Glutamatergic neuron (in vitro differentiated cells): ENCODE measurements around the gene LGALSL. TPM values are rescaled to one million over a fixed set of nuclear protein-coding genes. Genes with fewer than 3 reads are reported as not detected.
A peak's percentile ranks its signal among the peaks of the same experiment; 100 is the strongest.

Source experiments
- DNase-seq: peaks from one replicate; pipeline ENCODE4 v3.0.0; 2022
- H3K27ac Mint-ChIP-seq: one replicate; pipeline ENCODE4 v1.8.0; 2020; ENCODE audit warnings: mild to moderate bottlenecking, mixed read lengths, inconsistent platforms; ENCODE audit not compliant: unreplicated experiment
- H3K27me3 Mint-ChIP-seq: one replicate; pipeline ENCODE4 v1.8.0; 2020; ENCODE audit warnings: mild to moderate bottlenecking, moderate library complexity, mixed read lengths, inconsistent platforms; ENCODE audit not compliant: unreplicated experiment
- H3K36me3 Mint-ChIP-seq: one replicate; pipeline ENCODE4 v1.8.0; 2020; ENCODE audit warnings: mild to moderate bottlenecking, mixed read lengths, inconsistent platforms; ENCODE audit not compliant: unreplicated experiment
- H3K4me1 Mint-ChIP-seq: one replicate; pipeline ENCODE4 v1.8.0; 2020; ENCODE audit warnings: mild to moderate bottlenecking, low read depth, mixed read lengths, inconsistent platforms; ENCODE audit not compliant: unreplicated experiment
- H3K4me3 Mint-ChIP-seq: one replicate; pipeline ENCODE4 v1.8.0; 2020; ENCODE audit warnings: mild to moderate bottlenecking, mixed read lengths, inconsistent platforms; ENCODE audit not compliant: unreplicated experiment
- H3K9me3 Mint-ChIP-seq: one replicate; pipeline ENCODE4 v1.8.0; 2020; ENCODE audit warnings: mild to moderate bottlenecking, moderate library complexity, mixed read lengths, inconsistent platforms; ENCODE audit not compliant: unreplicated experiment
- long read RNA-seq: library from polyadenylated mRNA; unstranded; transcript quantifications from one replicate; pipeline ENCODE4 v2.0.0, GENCODE V29; 2020; ENCODE audit not compliant: unreplicated experiment
- total RNA-seq: library from RNA; stranded (reverse); fragmentation: NEBNext Ultra II Directional; extraction: Animal tissue kit (Norgen Biotek cat#: 25700); gene quantifications from one replicate; pipeline ENCODE4 v1.2.1, GENCODE V29; 2021; ENCODE audit not compliant: unreplicated experiment
- TF ChIP-seq, protein P1 (sequence below): fragments of 200-600 bp; sonication (generic); IDR thresholded peaks from one replicate; pipeline ENCODE4 v1.5.0; 2021; ENCODE audit not compliant: partially characterized antibody, unreplicated experiment

LGALSL gene
- total RNA-seq: 2.8 TPM
- long read RNA-seq, partial matches to known transcripts: 0 of 1 reads
- long read RNA-seq, other reads (novel, unspliced or antisense): 0 of 1 reads

DNA sequence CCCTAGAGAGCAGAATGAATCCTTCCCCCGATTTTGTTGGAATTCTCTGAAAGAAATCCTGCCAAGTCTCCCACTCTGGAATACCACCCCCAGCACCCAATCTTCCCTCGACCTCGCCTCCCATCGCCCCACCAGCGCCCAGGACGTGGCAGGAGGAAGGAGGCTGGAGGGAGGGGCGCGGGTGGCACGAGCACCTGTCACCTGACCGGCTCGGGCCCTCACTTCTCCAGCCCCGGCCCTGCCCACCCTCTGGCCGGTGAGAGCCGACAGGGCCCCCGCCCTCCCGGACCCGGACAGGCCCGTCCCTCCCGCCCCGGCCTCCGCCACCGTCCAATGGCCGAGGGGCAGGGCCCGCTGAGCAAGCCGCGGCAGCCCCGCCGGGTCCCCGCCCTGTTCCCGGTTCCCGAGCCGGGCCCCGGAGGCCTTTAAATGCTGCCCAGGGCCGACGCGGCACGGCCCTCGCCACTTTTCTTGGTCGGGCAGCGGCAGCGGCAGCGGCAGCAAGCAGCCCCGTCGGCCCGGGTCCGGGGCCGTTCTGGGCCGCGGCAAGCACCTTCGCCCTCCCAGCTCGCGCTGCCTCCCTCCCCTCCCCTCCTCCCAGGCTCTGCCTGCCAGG, at the start of gene LGALSL:
Gene LGALSL, plus strand, starts transcription at position 393 of the 616 bp plus-strand sequence. CDS start 384 bp downstream, outside the sequence.
- Mint-ChIP-seq H3K36me3 (peaks cover 7% of the 10 kb centered on the region), H3K27ac (peak within 1 kb of the TSS; percentile 50), H3K9me3 (peaks cover 4% of the 10 kb centered on the region), H3K27me3 (peaks cover 4% of the 10 kb centered on the region), H3K4me1 (no peaks in the 10 kb centered on the region), H3K4me3 (peak within 1 kb of the TSS; percentile 89)
- TF ChIP-seq, protein P1, sequence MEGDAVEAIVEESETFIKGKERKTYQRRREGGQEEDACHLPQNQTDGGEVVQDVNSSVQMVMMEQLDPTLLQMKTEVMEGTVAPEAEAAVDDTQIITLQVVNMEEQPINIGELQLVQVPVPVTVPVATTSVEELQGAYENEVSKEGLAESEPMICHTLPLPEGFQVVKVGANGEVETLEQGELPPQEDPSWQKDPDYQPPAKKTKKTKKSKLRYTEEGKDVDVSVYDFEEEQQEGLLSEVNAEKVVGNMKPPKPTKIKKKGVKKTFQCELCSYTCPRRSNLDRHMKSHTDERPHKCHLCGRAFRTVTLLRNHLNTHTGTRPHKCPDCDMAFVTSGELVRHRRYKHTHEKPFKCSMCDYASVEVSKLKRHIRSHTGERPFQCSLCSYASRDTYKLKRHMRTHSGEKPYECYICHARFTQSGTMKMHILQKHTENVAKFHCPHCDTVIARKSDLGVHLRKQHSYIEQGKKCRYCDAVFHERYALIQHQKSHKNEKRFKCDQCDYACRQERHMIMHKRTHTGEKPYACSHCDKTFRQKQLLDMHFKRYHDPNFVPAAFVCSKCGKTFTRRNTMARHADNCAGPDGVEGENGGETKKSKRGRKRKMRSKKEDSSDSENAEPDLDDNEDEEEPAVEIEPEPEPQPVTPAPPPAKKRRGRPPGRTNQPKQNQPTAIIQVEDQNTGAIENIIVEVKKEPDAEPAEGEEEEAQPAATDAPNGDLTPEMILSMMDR: no peak
- peak; percentile 68 for DNase-seq

DNA sequence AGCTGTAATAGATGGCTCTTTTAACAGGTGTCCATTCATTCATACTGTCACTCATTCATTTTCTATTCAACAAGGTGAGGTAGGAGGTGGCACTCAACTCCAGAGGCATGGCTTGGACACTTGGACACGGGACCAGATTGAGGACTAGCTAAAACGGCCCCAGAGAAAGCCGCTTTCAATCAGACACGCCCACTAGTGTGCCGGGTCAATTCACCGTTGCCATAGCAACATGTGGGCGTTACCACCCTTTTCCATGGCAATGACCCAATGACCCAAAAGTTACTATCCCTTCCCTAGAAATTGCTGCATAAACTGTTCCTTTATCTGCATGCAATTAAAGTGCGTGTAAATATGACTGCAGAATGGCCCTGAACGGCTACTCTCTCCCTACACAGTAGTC, 49.2 kb upstream of the LGALSL start:
- TF ChIP-seq, protein P1: no peak
- H3K9me3 Mint-ChIP-seq: no peaks in the 10 kb centered on the region
- H3K4me1 Mint-ChIP-seq: peaks cover 5% of the 10 kb centered on the region
- peaks cover 2% of the 10 kb centered on the region for H3K27me3 Mint-ChIP-seq
- no peak for DNase-seq
- no peaks in the 10 kb centered on the region for H3K36me3 Mint-ChIP-seq
- H3K27ac Mint-ChIP-seq: no peak overlapping the region
- H3K4me3 Mint-ChIP-seq: no peak overlapping the region

DNA sequence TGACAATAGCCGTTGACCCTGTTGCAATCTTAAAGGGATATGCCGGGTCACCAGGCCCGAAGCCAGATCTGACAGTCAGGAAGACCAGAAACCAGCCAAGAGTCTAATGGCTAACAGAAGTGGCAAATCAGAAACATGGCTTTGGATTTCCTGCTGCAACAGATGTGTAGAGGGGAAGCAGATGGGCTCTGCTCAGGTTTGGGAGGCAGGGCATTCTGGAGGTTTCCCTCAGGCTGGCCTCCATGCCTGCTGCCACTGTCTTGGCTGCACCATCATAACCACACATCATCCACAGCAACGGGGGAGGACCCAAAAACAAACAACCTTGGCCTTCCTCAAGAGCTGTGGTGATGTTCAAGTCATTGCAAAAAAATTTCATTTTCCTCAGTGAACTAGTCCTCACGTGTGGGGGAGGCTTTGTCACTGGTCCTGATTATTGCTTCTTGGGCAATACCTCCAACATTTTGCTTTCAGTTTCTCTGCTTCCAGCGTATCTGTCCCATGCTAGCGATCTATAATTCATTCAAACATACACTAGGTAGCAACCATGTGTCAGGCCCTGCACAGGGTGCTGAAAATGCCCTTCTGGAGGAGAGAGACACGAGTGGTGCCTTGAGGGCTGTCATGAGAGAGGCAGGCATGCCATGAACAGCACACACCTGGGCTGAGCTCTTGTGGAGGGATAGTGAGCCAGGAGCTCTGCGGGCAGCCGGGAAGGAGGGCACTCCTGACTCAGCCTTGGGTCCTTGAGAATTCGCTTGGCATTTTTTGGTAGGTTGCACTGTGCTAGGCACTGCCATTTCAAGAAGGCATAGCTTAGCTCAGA, 48.2 kb upstream of the LGALSL start:
- Mint-ChIP-seq H3K4me1 (peaks cover 5% of the 10 kb centered on the region), H3K27me3 (peaks cover 2% of the 10 kb centered on the region), H3K9me3 (no peaks in the 10 kb centered on the region), H3K4me3 (no peak overlapping the region), H3K27ac (no peak overlapping the region), H3K36me3 (no peaks in the 10 kb centered on the region)
- TF ChIP-seq, protein P1: no peak
- no peak for DNase-seq

- no peaks in the 10 kb centered on the region for H3K36me3 Mint-ChIP-seq
- TF ChIP-seq, protein P1: no peak
- no peak overlapping the region for H3K27ac Mint-ChIP-seq
- H3K4me1 Mint-ChIP-seq: peaks cover 5% of the 10 kb centered on the region
- peaks cover 2% of the 10 kb centered on the region for H3K27me3 Mint-ChIP-seq
- no peak for DNase-seq
- no peak overlapping the region for H3K4me3 Mint-ChIP-seq
- no peaks in the 10 kb centered on the region for H3K9me3 Mint-ChIP-seq
These were observed 47.6 kb upstream of the LGALSL start for GRCh38 chr2:64406407-64406774.

- no peak overlapping the region for H3K27ac Mint-ChIP-seq
- H3K4me1 Mint-ChIP-seq: peaks cover 5% of the 10 kb centered on the region
- DNase-seq: no peak
- no peaks in the 10 kb centered on the region for H3K9me3 Mint-ChIP-seq
- H3K27me3 Mint-ChIP-seq: peaks cover under 1% of the 10 kb centered on the region
- H3K36me3 Mint-ChIP-seq: no peaks in the 10 kb centered on the region
- TF ChIP-seq, protein P1: no peak
- H3K4me3 Mint-ChIP-seq: no peak overlapping the region
These were observed 45.9 kb upstream of the LGALSL start for GRCh38 chr2:64408031-64408430.
